HepG2 (cell line): ENCODE results near the gene PUS3. TPM values are rescaled to one million over a fixed set of nuclear protein-coding genes. Genes with fewer than 3 reads are reported as not detected.

Experiments used
- ATAC-seq: fragments of 200-7000 bp; cut with Tn5 transposase; 3 replicates; pipeline ENCODE4 v1.9.1; 2020; ENCODE audit warnings: mild to moderate bottlenecking, moderate library complexity
- BruUV-seq: library from RNA; stranded (reverse); fragments of 400-500 nt; replicated peaks from 2 replicates; lab custom pipeline; 2021; lab: Mats Ljungman, UMichigan
- CTCF ChIA-PET: fragments of 300-600 bp; formaldehyde crosslinking; extraction: SDS; loops from one replicate; lab custom pipeline; 2021; ENCODE audit warnings: low total read pairs, inconsistent platforms, low intra/inter-chr PET ratio; lab: Yijun Ruan, JAX
- POLR2A ChIA-PET: fragments of 350-600 bp; sonication (Branson Sonifier 250); formaldehyde crosslinking; loops from one replicate; lab custom pipeline; 2020; ENCODE audit warnings: antibody characterized with exemption, inconsistent platforms; lab: Yijun Ruan, JAX
- DNase-seq: peaks from one replicate; pipeline ENCODE4 v3.0.0-alpha.2; 2015; ENCODE audit warnings: low spot score
- FAIRE-seq: peaks from 3 replicates; lab custom pipeline; 2011; peaks lifted over from hg19 to GRCh38; lab: Jason Lieb, UNC
- H2AFZ ChIP-seq: one replicate; pipeline ENCODE4 v1.6.1; 2011; ENCODE audit warnings: low read length, inconsistent platforms
- H3K27ac ChIP-seq: fragments of 300-600 bp; 3 replicates; pipeline ENCODE4 v1.8.0; 2011; ENCODE audit warnings: mixed run types, mild to moderate bottlenecking, mixed read lengths, low read length, inconsistent platforms; ENCODE audit not compliant: insufficient read depth; ENCODE audit errors: extremely low read length
- H3K27me3 ChIP-seq, 2 experiments: fragments of 200-600 bp in 1 of 2; 2 replicates in 1 of 2; 3 replicates in 1 of 2; pipeline versions ENCODE4 v1.6.0 to v1.8.0; 2011; ENCODE audit warnings: low read length in 2 of 2, mild to moderate bottlenecking in 2 of 2, moderate library complexity in 2 of 2, inconsistent platforms in 1 of 2; ENCODE audit not compliant: insufficient read depth in 2 of 2, control insufficient read depth in 1 of 2
- H3K36me3 ChIP-seq, 2 experiments: fragments of 200-600 bp in 1 of 2; replicated peaks in 1 of 2; 2 replicates in 1 of 2; 3 replicates in 1 of 2; pipeline versions ENCODE4 v1.5.1 to v1.8.0; 2011; ENCODE audit warnings: low read length in 2 of 2, inconsistent platforms in 1 of 2; ENCODE audit not compliant: insufficient read depth in 2 of 2, control insufficient read depth in 1 of 2
- H3K4me1 ChIP-seq: 2 replicates; pipeline ENCODE4 v1.5.1; 2012; ENCODE audit warnings: low read length, inconsistent platforms; ENCODE audit not compliant: insufficient read depth
- H3K4me2 ChIP-seq: 2 replicates; pipeline ENCODE4 v1.6.0; 2011; ENCODE audit warnings: low read depth, low read length, inconsistent platforms
- H3K4me3 ChIP-seq, 3 experiments: fragments of 200-600 bp in 1 of 3; sonication (generic), shearing (Covaris generic) in 1 of 3; replicated peaks in 1 of 3; 2 replicates each; pipeline ENCODE4 v1.5.1; 2011 to 2016; ENCODE audit warnings: low read length in 3 of 3, inconsistent platforms in 2 of 3, low read depth in 2 of 3, mild to moderate bottlenecking in 2 of 3, control low read depth in 1 of 3, mixed read lengths in 1 of 3; ENCODE audit not compliant: insufficient read depth in 1 of 3
- H3K79me2 ChIP-seq: one replicate; pipeline ENCODE4 v1.6.1; 2011; ENCODE audit warnings: low read length, inconsistent platforms; ENCODE audit not compliant: insufficient read depth
- H3K9ac ChIP-seq: 2 replicates; pipeline ENCODE4 v1.6.0; 2011; ENCODE audit warnings: mild to moderate bottlenecking, low read depth, low read length, inconsistent platforms; ENCODE audit not compliant: insufficient read depth
- H3K9me3 ChIP-seq: 2 replicates; pipeline ENCODE4 v1.5.1; 2012; ENCODE audit warnings: mild to moderate bottlenecking, low read length
- H4K20me1 ChIP-seq: 2 replicates; pipeline ENCODE4 v1.6.0; 2011; ENCODE audit warnings: inconsistent platforms, mild to moderate bottlenecking, low read length, moderate library complexity; ENCODE audit not compliant: insufficient read depth
- ATAD3A ChIP-seq: sonication (generic); formaldehyde crosslinking; IDR thresholded peaks from 2 replicates; pipeline ENCODE4 v1.4.0; 2020; ENCODE audit warnings: missing genetic modification reagents
- BRD4 ChIP-seq: sonication (generic); formaldehyde crosslinking; IDR thresholded peaks from 2 replicates; pipeline ENCODE4 v1.4.0; 2020; ENCODE audit warnings: missing genetic modification reagents
- LCORL ChIP-seq, 2 experiments: fragments of 450-650 bp in 1 of 2; sonication (generic) in 1 of 2; formaldehyde crosslinking in 1 of 2; IDR thresholded peaks; 2 replicates each; pipeline versions ENCODE4 v1.5.0 to v1.6.1; 2017 to 2020; ENCODE audit warnings: antibody characterized with exemption in 1 of 2, missing genetic modification reagents in 1 of 2
- MTF1 ChIP-seq: sonication (generic); formaldehyde crosslinking; IDR thresholded peaks from 2 replicates; pipeline ENCODE4 v1.5.0; 2020; ENCODE audit warnings: missing genetic modification reagents
- ZNF770 ChIP-seq: sonication (generic); formaldehyde crosslinking; IDR thresholded peaks from 2 replicates; pipeline ENCODE4 v1.5.0; 2020; ENCODE audit warnings: mild to moderate bottlenecking, missing genetic modification reagents
- whole genome bisulfite sequencing: methylation state at CpG from one replicate; pipeline ENCODE4 v1.1.6; 2017; ENCODE audit warnings: low lambda C conversion rate; 5-methylcytosine and 5-hydroxymethylcytosine counted together
- in situ Hi-C: cut with HindIII; loops from 2 replicates; pipeline ENCODE4 v1.10.0; 2017; ENCODE audit warnings: low pct_unique_long_range_greater_than_20kb; ENCODE audit not compliant: extremely low pct_ligation_motif_present
- intact Hi-C: fragments of 100-400 bp; cut with micrococcal nuclease; formaldehyde crosslinking; loops from one replicate; pipeline ENCODE4 v1.10.0; 2022; ENCODE audit not compliant: unreplicated experiment
- polyA plus RNA-seq, 8 experiments: library from polyadenylated mRNA; depleted of rRNA in 3 of 8; stranded (reverse) in 7 of 8; unstranded in 1 of 8; fragments of >200 nt; fragmentation: Illumina TruSeq in 4 of 8; extraction: Trizol in 4 of 8; gene quantifications; 2 replicates each; pipeline versions ENCODE4 v1.2.1 to v1.2.3, GENCODE V29; 2011 to 2016; ENCODE audit warnings: low read depth in 4 of 8, missing spikeins in 1 of 8, mixed read lengths in 1 of 8; ENCODE audit not compliant: insufficient read depth in 1 of 8
- total RNA-seq, 5 experiments: library from RNA; depleted of rRNA; stranded (reverse); fragments of >200 nt; fragmentation: Illumina TruSeq; extraction: Trizol; gene quantifications; 2 replicates each; pipeline ENCODE4 v1.2.3, GENCODE V29; 2016; ENCODE audit warnings: low read depth in 1 of 5
- TF ChIP-seq, protein P1 (sequence below): sonication (generic); formaldehyde crosslinking; IDR thresholded peaks from 2 replicates; pipeline ENCODE4 v1.4.0; 2020; ENCODE audit warnings: missing genetic modification reagents

Gene PUS3
- total and polyA plus RNA-seq, 2 of the 13 experiments (the other 11 are each of a cell fraction or from before 2014, with no cell fraction given) = 6.0 to 18.2 TPM

DNA sequence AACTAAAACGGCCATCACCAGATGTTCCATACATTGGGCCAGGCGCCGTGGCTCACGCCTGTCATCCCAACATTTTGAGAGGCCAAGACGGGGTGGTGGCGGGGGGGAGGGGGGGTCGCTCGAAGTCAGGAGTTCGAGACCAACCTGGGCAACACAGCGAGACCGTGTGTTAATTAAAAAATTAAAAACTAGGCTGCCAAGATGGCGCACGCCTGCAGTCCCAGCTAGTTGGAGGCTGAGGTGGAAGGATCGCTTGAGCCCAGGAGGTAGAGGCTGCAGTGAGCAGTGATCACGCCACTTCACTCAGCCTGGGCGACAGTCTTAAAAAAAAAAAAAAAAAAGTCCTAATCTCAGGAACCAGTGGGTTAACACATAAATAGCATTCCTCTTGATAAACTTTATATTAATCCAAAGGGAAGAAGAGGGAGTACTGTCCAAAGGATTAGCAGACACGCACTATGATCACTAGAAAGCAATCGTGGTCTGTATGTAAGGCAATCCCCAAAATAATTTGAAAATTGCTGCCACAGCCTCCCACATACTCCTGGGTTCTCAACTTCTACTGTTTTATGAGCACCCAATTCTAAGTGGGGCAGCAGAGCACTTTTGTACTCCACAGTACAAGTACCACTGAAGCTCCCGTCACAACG lies 604 bp downstream of the PUS3 start:
- Histone ChIP-seq H3K9me3 (no peaks in the 10 kb centered on the region), H3K79me2 (peaks cover 11% of the 10 kb centered on the region)
- 59% methylated on average over 19 of the region's 20 CpGs for WGBS
- BruUV-seq = TSS peak; percentile 83
- TF ChIP-seq LCORL (IDR thresholded peaks at IDR 0.05) (no peak), LCORL (CRISPR knock-in tag; IDR thresholded peaks at IDR 0.05) (0 out of 2 replicates have a peak, but pooled peaks have one; percentile 3), MTF1 (CRISPR knock-in tag) (no peak), ATAD3A (CRISPR knock-in tag) (no peak), BRD4 (CRISPR knock-in tag) (no peak), ZNF770 (peak; percentile 75)
- TF ChIP-seq, protein P1, sequence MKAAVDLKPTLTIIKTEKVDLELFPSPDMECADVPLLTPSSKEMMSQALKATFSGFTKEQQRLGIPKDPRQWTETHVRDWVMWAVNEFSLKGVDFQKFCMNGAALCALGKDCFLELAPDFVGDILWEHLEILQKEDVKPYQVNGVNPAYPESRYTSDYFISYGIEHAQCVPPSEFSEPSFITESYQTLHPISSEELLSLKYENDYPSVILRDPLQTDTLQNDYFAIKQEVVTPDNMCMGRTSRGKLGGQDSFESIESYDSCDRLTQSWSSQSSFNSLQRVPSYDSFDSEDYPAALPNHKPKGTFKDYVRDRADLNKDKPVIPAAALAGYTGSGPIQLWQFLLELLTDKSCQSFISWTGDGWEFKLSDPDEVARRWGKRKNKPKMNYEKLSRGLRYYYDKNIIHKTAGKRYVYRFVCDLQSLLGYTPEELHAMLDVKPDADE (CRISPR knock-in tag) = no peak
- TF ChIP-seq, all 625 proteins: peak for 2
- Histone ChIP-seq H4K20me1 (no peaks in the 10 kb centered on the region), H3K4me3 (peak overlapping the region; percentile 75 to 95 (median 76)), H3K36me3 (no peaks in the 10 kb centered on the region; a peak in 1 of 5 replicates), H2AFZ (peak overlapping the region; percentile 96), H3K27ac (peak overlapping the region; percentile 54), H3K27me3 (no peaks in the 10 kb centered on the region; a peak in 1 of 5 replicates), H3K4me2 (peak overlapping the region; percentile 83), H3K4me1 (peaks cover 13% of the 10 kb centered on the region), H3K9ac (peak overlapping the region; percentile 81)
- no peak for FAIRE-seq
- DNase-seq = no peak
- ChIA-PET POLR2A (interaction anchor here (0.7 to 1.4 kb wide), 5 partner anchors 11 to 778 kb away, joined by 3 to 17 read pairs (median 4); partner anchors contain the start of gene HYLS1), CTCF (no interaction called here)
- peak; percentile 62 for ATAC-seq
- intact Hi-C loops (no loop called here), in situ Hi-C loops (no loop called here)
